HG03280 (cell line): Measurements from ENCODE around the gene RENBP.
A peak's percentile ranks its signal among the peaks of the same experiment; 100 is the strongest.

Experiments used
- ATAC-seq: cut with Tn5 transposase; IDR thresholded peaks from one replicate; pipeline ENCODE4 v1.9.1; 2021; ENCODE audit warnings: mild to moderate bottlenecking, moderate library complexity; ENCODE audit not compliant: unreplicated experiment

RENBP gene

GRCh38 chrX:153954558-153955227 is 10.2 kb upstream of the RENBP start:
- ATAC-seq, result no peak

- ATAC-seq, result no peak
Measured at GRCh38 chrX:153953892-153954557, 9.6 kb upstream of the RENBP start.

GRCh38 chrX:153953342-153953830 is 8.9 kb upstream of the RENBP start:
- no peak for ATAC-seq

- ATAC-seq, result no peak
Measured at GRCh38 chrX:153952373-153953026, 8.1 kb upstream of the RENBP start.

- ATAC-seq, result no peak
Measured at GRCh38 chrX:153951683-153952372, 7.4 kb upstream of the RENBP start.

- ATAC-seq, result no peak
Measured at GRCh38 chrX:153950127-153950526, 5.7 kb upstream of the RENBP start.

GRCh38 chrX:153948847-153949805 is 4.7 kb upstream of the RENBP start:
- ATAC-seq, result no peak

- ATAC-seq, result no peak
Measured at GRCh38 chrX:153948002-153948466, 3.6 kb upstream of the RENBP start.

GRCh38 chrX:153947009-153947769 is 2.7 kb upstream of the RENBP start:
- ATAC-seq, result peak; percentile 66

- ATAC-seq, result no peak
Measured at GRCh38 chrX:153945956-153946943, 1.8 kb upstream of the RENBP start.

GRCh38 chrX:153944800-153945150 is 332 bp upstream of the RENBP start:
- no peak for ATAC-seq

GRCh38 chrX:153941336-153942252 is 2.8 kb downstream of the RENBP start:
- ATAC-seq, result no peak

- ATAC-seq, result no peak
Measured at GRCh38 chrX:153939573-153939972, 4.9 kb downstream of the RENBP start.

- no peak for ATAC-seq
Measured at GRCh38 chrX:153938226-153938786, 6.1 kb downstream of the RENBP start.

- no peak for ATAC-seq
Measured at GRCh38 chrX:153937056-153937455, 7.4 kb downstream of the RENBP start.

- ATAC-seq, result no peak
Measured at GRCh38 chrX:153935326-153935851, 9.1 kb downstream of the RENBP start.
